Neural crest cell (in vitro differentiated cells): Measurements from ENCODE around the gene ARL6IP1. TPM values are rescaled to one million over a fixed set of nuclear protein-coding genes. Genes with fewer than 3 reads are reported as not detected.

Experiments
- DNase-seq: peaks from one replicate; pipeline ENCODE4 v3.0.0; 2021; ENCODE audit warnings: low read depth, mixed read lengths, low spot score
- H3K27ac Mint-ChIP-seq: one replicate; pipeline ENCODE4 v1.8.0; 2021; ENCODE audit warnings: mild to moderate bottlenecking, mixed read lengths; ENCODE audit not compliant: unreplicated experiment
- H3K27me3 Mint-ChIP-seq: 2 replicates; pipeline ENCODE4 v1.8.0; 2021; ENCODE audit warnings: low read depth, mild to moderate bottlenecking, mixed read lengths
- H3K36me3 Mint-ChIP-seq: 2 replicates; pipeline ENCODE4 v1.8.0; 2021; ENCODE audit warnings: low read depth, mild to moderate bottlenecking, mixed read lengths
- H3K4me1 Mint-ChIP-seq: 2 replicates; pipeline ENCODE4 v1.8.0; 2021; ENCODE audit warnings: mixed read lengths
- H3K4me3 Mint-ChIP-seq: one replicate; pipeline ENCODE4 v1.8.0; 2021; ENCODE audit warnings: mild to moderate bottlenecking, mixed read lengths
- H3K9me3 Mint-ChIP-seq: 2 replicates; pipeline ENCODE4 v1.8.0; 2021; ENCODE audit warnings: mixed read lengths
- CTCF ChIP-seq: fragments of 200-600 bp; sonication (generic); conservative IDR thresholded peaks from 2 replicates; pipeline ENCODE4 v1.5.0; 2021; ENCODE audit warnings: antibody characterized with exemption, mild to moderate bottlenecking
- total RNA-seq: library from RNA; stranded (reverse); gene quantifications from 2 replicates; pipeline ENCODE4 v1.2.1, GENCODE V29; 2021

Gene ARL6IP1
- total RNA-seq, 1 donor from 2014 or later: 211 TPM

GRCh38 chr16:18800293-18800692 lies 1.1 kb downstream of the ARL6IP1 start:
- TF ChIP-seq CTCF: no peak
- Mint-ChIP-seq H3K9me3 (no peaks in the 10 kb centered on the region), H3K27ac (peak overlapping the region; percentile 98), H3K27me3 (peaks cover 2% of the 10 kb centered on the region), H3K4me1 (peaks cover 41% of the 10 kb centered on the region), H3K4me3 (peak overlapping the region; percentile 97), H3K36me3 (peaks cover 9% of the 10 kb centered on the region)
- no peak for DNase-seq

GRCh38 chr16:18799500-18799899 lies 1.8 kb downstream of the ARL6IP1 start:
- Mint-ChIP-seq H3K9me3 (no peaks in the 10 kb centered on the region), H3K27me3 (peaks cover 2% of the 10 kb centered on the region), H3K4me3 (peak overlapping the region; percentile 97), H3K36me3 (peaks cover 9% of the 10 kb centered on the region), H3K27ac (no peak overlapping the region), H3K4me1 (peaks cover 41% of the 10 kb centered on the region)
- no peak for DNase-seq
- TF ChIP-seq CTCF: no peak

GRCh38 chr16:18797746-18798145 lies 3.6 kb downstream of the ARL6IP1 start:
- Mint-ChIP-seq H3K27ac (no peak overlapping the region), H3K4me3 (peak overlapping the region; percentile 27), H3K9me3 (no peaks in the 10 kb centered on the region), H3K27me3 (peaks cover 2% of the 10 kb centered on the region), H3K4me1 (peaks cover 31% of the 10 kb centered on the region), H3K36me3 (peaks cover 17% of the 10 kb centered on the region)
- no peak for DNase-seq
- no peak for TF ChIP-seq CTCF

- DNase-seq: no peak
- no peak overlapping the region for H3K4me3 Mint-ChIP-seq
- no peaks in the 10 kb centered on the region for H3K9me3 Mint-ChIP-seq
- peaks cover 1% of the 10 kb centered on the region for H3K27me3 Mint-ChIP-seq
- TF ChIP-seq CTCF: no peak
- H3K36me3 Mint-ChIP-seq: peaks cover 14% of the 10 kb centered on the region
- H3K27ac Mint-ChIP-seq: no peak overlapping the region
- peaks cover 25% of the 10 kb centered on the region for H3K4me1 Mint-ChIP-seq
Observed at GRCh38 chr16:18796377-18796776, 5.0 kb downstream of the ARL6IP1 start.

- no peak overlapping the region for H3K27ac Mint-ChIP-seq
- no peak overlapping the region for H3K4me3 Mint-ChIP-seq
- no peak for DNase-seq
- H3K27me3 Mint-ChIP-seq: peaks cover 3% of the 10 kb centered on the region
- peaks cover 3% of the 10 kb centered on the region for H3K9me3 Mint-ChIP-seq
- no peak for TF ChIP-seq CTCF
- peaks cover 23% of the 10 kb centered on the region for H3K4me1 Mint-ChIP-seq
- H3K36me3 Mint-ChIP-seq: peaks cover 35% of the 10 kb centered on the region
Observed at GRCh38 chr16:18792836-18793433, 8.4 kb downstream of the ARL6IP1 start.
